A549 treated with AZD2906 at 1 μM for 4 hours (cell line): ENCODE results near the gene MCTP1. TPM values are rescaled to one million over a fixed set of nuclear protein-coding genes. Genes with fewer than 3 reads are reported as not detected.

Experiments
- total RNA-seq: library from RNA; stranded (reverse); fragments of 200-300 nt; extraction: Qiagen RNA extraction; gene quantifications from 5 replicates; pipeline ENCODE4 v1.2.3, GENCODE V29; 2022

The MCTP1 gene
- total RNA-seq = 7.3 to 9.5 TPM (median 9.1 TPM) in 5 replicates

DNA sequence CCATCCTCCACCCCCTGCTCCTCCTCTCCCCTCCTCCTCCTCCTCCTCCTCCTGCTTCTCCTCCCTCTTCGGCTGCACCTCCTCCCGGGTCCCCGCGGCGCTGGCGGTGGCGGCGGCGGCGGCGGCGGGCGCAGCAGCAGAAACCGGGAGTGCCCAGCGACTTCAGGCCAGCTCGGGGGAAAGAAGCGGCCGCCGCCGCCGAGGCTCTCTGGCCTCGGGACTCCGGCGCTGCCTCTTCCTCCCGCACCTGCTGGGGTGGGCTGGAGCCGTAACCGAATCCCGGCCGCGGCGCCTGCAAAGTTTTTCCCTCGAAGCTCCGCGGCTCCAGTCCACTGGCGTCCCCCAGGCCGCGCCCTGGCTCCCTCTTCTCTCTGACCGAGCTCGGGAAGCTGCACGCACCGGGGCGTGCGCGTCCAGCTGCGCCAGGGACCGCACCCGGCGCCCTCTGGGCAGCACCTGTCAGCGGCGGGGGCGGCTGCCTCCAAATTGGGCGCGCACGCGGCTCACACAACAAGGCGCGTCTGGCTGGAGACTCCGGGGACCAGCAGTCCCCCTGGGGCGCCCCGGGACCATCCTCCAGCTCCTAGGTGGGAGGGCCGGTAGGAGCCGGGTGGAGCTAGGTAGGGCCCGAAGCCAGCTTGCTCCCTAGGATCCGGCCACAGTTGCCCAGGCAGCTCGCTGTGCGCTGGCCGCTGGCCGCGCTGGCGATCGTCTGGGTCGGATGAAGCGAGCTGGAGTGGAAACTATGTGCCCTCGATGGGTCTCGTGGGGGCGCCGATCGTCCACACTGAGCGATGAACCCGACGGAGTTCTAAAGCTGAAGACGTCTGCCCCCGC, at the start of gene MCTP1:
MCTP1 (minus strand) TSS at position 523 of the 837 bp plus-strand sequence.

Other genes starting within 250 kb of the MCTP1 start
- not detected in 5 replicates for gene FAM81B, start 106.3 kb upstream of the MCTP1 start, total RNA-seq